K562 (cell line): ENCODE data around the gene LCN1. TPM values are rescaled to one million over a fixed set of nuclear protein-coding genes. Genes with fewer than 3 reads are reported as not detected.
A peak's percentile ranks its signal among the peaks of the same experiment; 100 is the strongest.
"Not testable (repeated sequence)": the region's sequence is repeated elsewhere in the genome, so short reads cannot be mapped to it uniquely, and the experiment has no call there.

ENCODE experiments used
- ATAC-seq: fragments of 200-7000 bp; cut with Tn5 transposase; 3 replicates; pipeline ENCODE4 v1.9.1; 2020; ENCODE audit warnings: moderate library complexity
- BruUV-seq: library from RNA; stranded (reverse); fragments of 400-500 nt; replicated peaks from 2 replicates; lab custom pipeline; 2021; lab: Mats Ljungman, UMichigan
- CTCF ChIA-PET: fragments of 300-600 bp; formaldehyde crosslinking; extraction: SDS; loops from one replicate; lab custom pipeline; 2021; ENCODE audit warnings: low intra/inter-chr PET ratio; lab: Yijun Ruan, JAX
- POLR2A ChIA-PET: fragments of 300-600, 350-650 bp; sonication (Branson Sonifier 250); formaldehyde crosslinking; extraction: SDS; loops from one replicate; lab custom pipeline; 2021; ENCODE audit warnings: antibody characterized with exemption, inconsistent platforms; lab: Yijun Ruan, JAX
- DNase-seq, 4 experiments: peaks; one replicate each; pipeline versions ENCODE4 v3.0.0 to v3.0.0-alpha.2; 2011 to 2018; ENCODE audit warnings: low spot score in 3 of 4, mixed read lengths in 3 of 4; ENCODE audit errors: extremely low read depth in 1 of 4
- FAIRE-seq: peaks from 2 replicates; lab custom pipeline; 2011; peaks lifted over from hg19 to GRCh38; lab: Jason Lieb, UNC
- H2AFZ ChIP-seq: 2 replicates; pipeline ENCODE4 v1.6.0; 2011; ENCODE audit warnings: low read depth, low read length, control low read depth, inconsistent platforms
- H3K27ac ChIP-seq: fragments of 200-600 bp; 3 replicates; pipeline ENCODE4 v1.8.0; 2011; ENCODE audit warnings: low read depth, mild to moderate bottlenecking, control low read depth, inconsistent platforms, low read length, moderate library complexity, mixed read lengths; ENCODE audit errors: extremely low read depth
- H3K27me3 ChIP-seq, 2 experiments: fragments of 300-600 bp in 1 of 2; 2 replicates in 1 of 2; 3 replicates in 1 of 2; pipeline versions ENCODE4 v1.6.0 to v1.8.0; 2011; ENCODE audit warnings: inconsistent platforms in 2 of 2, low read length in 2 of 2, mild to moderate bottlenecking in 1 of 2, mixed read lengths in 1 of 2, moderate library complexity in 1 of 2; ENCODE audit not compliant: control insufficient read depth in 2 of 2, insufficient read depth in 2 of 2
- H3K36me3 ChIP-seq: fragments of 300-600 bp; 3 replicates; pipeline ENCODE4 v1.8.0; 2011; ENCODE audit warnings: mild to moderate bottlenecking, low read length, inconsistent platforms; ENCODE audit not compliant: control insufficient read depth, insufficient read depth
- H3K4me1 ChIP-seq, 2 experiments: fragments of 200-600 bp in 1 of 2; replicated peaks in 1 of 2; 2 replicates in 1 of 2; 3 replicates in 1 of 2; pipeline versions ENCODE4 v1.5.1 to v1.8.0; 2011; ENCODE audit warnings: inconsistent platforms in 2 of 2, low read length in 2 of 2, mild to moderate bottlenecking in 1 of 2, mixed read lengths in 1 of 2, moderate library complexity in 1 of 2; ENCODE audit not compliant: control insufficient read depth in 2 of 2, insufficient read depth in 2 of 2
- H3K4me2 ChIP-seq: 2 replicates; pipeline ENCODE4 v1.6.1; 2011; ENCODE audit warnings: low read length, control low read depth, inconsistent platforms, mixed read lengths; ENCODE audit not compliant: insufficient read depth
- H3K4me3 ChIP-seq: fragments of 200-600 bp; sonication (generic), shearing (Covaris generic); 2 replicates; pipeline ENCODE4 v1.5.1; 2016; ENCODE audit warnings: control low read depth, inconsistent platforms
- H3K79me2 ChIP-seq: fragments of 200-600 bp; 3 replicates; pipeline ENCODE4 v1.8.0; 2011; ENCODE audit warnings: low read length, inconsistent platforms; ENCODE audit not compliant: control insufficient read depth, insufficient read depth
- H3K9ac ChIP-seq, 2 experiments: 2 replicates each; pipeline versions ENCODE4 v1.6.0 to v1.6.1; 2011; ENCODE audit warnings: low read depth in 2 of 2, low read length in 2 of 2, control low read depth in 1 of 2, inconsistent platforms in 1 of 2, mild to moderate bottlenecking in 1 of 2, mixed read lengths in 1 of 2; ENCODE audit not compliant: insufficient read depth in 1 of 2
- H3K9me1 ChIP-seq: one replicate; pipeline ENCODE4 v1.6.0; 2011; ENCODE audit warnings: inconsistent platforms, mild to moderate bottlenecking, low read length, moderate library complexity; ENCODE audit not compliant: control insufficient read depth, insufficient read depth
- H3K9me3 ChIP-seq: replicated peaks from 2 replicates; pipeline ENCODE4 v1.5.1; 2011; ENCODE audit warnings: low read depth, low read length, inconsistent platforms; ENCODE audit not compliant: control insufficient read depth, insufficient read depth
- H4K20me1 ChIP-seq: replicated peaks from 2 replicates; pipeline ENCODE4 v1.6.1; 2011; ENCODE audit warnings: low read length, inconsistent platforms, mixed read lengths; ENCODE audit not compliant: control insufficient read depth, insufficient read depth
- ATF7 ChIP-seq: fragments of 450-650 bp; IDR thresholded peaks from 2 replicates; pipeline ENCODE4 v1.7.1; 2014; ENCODE audit warnings: mild to moderate bottlenecking, moderate library complexity
- HDGF ChIP-seq: fragments of 450-650 bp; IDR thresholded peaks from 2 replicates; pipeline ENCODE4 v1.6.1; 2016
- KDM2B ChIP-seq: fragments of 250-450 bp; sonication (Bioruptor Pico); IDR thresholded peaks from 2 replicates; pipeline ENCODE4 v1.8.0; 2021; ENCODE audit warnings: mild to moderate bottlenecking, moderate library complexity
- SIN3B ChIP-seq: fragments of 450-650 bp; IDR thresholded peaks from 2 replicates; pipeline ENCODE4 v1.6.1; 2017; ENCODE audit warnings: low read depth, mild to moderate bottlenecking, moderate library complexity
- SRSF7 ChIP-seq: fragments of 200-400 bp; formaldehyde crosslinking; optimal IDR thresholded peaks from 2 replicates; pipeline ENCODE3; 2017; ENCODE audit warnings: mild to moderate bottlenecking, low read depth, low read length
- TAF9B ChIP-seq: fragments of 450-650 bp; IDR thresholded peaks from 2 replicates; pipeline ENCODE4 v1.6.1; 2018; ENCODE audit warnings: mild to moderate bottlenecking; ENCODE audit not compliant: partially characterized antibody
- ZNF124 ChIP-seq: sonication (generic); formaldehyde crosslinking; IDR thresholded peaks from 2 replicates; pipeline ENCODE4 v1.8.1; 2022; ENCODE audit warnings: missing genetic modification reagents
- WGBS: fragments of 100-300 bp; shearing (Covaris generic); methylation state at CpG from one replicate; pipeline ENCODE4 v1.1.6; 2016; ENCODE audit warnings: low coverage, mixed read lengths; ENCODE audit not compliant: insufficient coverage; ENCODE audit errors: missing lambda C conversion rate; 5-methylcytosine and 5-hydroxymethylcytosine counted together
- in situ Hi-C: fragments of 300-500 bp; cut with MboI; formaldehyde crosslinking; loops from 4 replicates; pipeline ENCODE4 v1.15.0; 2018; ENCODE audit warnings: inconsistent platforms, mixed read lengths
- intact Hi-C: fragments of 100-400 bp; cut with micrococcal nuclease; formaldehyde crosslinking; loops from 2 replicates; pipeline ENCODE4 v1.14.2; 2022
- polyA plus RNA-seq, 8 experiments: library from polyadenylated mRNA; depleted of rRNA in 4 of 8; stranded (reverse) in 5 of 8; unstranded in 3 of 8; fragments of >200 nt; fragmentation: Nextera tagmentation in 2 of 8; fragmentation: Illumina TruSeq in 1 of 8; extraction: Ambion mirVana in 2 of 8; extraction: Trizol in 1 of 8; gene quantifications; 2 replicates each; pipeline versions ENCODE4 v1.2.1 to v1.2.3, GENCODE V29; 2011 to 2014; ENCODE audit warnings: inconsistent platforms in 1 of 8, missing spikeins in 1 of 8
- total RNA-seq, 7 experiments: library from RNA; depleted of rRNA in 6 of 7; stranded (reverse); fragments of >200 nt in 6 of 7; fragmentation: Illumina TruSeq in 2 of 7; extraction: Trizol in 2 of 7; gene quantifications; 2 replicates each; pipeline versions ENCODE4 v1.2.1 to v1.2.3, GENCODE V29; 2011 to 2021; ENCODE audit warnings: low replicate concordance in 1 of 7

The LCN1 gene
- total and polyA plus RNA-seq, 9 of the 15 experiments (the other 6 are each of a cell fraction or from before 2014, with no cell fraction given) = not detected

DNA sequence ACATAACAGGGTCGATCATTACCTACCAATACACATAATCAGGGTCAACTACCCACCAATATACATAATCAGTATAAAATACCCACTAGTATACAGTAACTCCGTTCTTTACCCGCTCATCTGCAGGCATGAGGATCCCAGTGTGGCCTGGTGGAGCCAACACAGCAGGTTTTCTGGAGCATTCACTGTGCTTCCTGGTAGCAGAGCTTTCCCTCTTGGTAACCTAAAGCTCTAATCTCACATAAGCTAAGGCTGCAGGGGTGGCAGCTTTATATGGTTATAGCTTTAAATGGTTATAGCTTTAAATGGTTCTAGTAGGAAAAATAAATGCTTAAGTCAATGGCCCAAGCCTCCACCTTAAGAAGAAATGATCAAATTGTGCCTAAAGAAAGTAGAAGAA lies 11.9 kb downstream of the LCN1 start (continued):
- no peak for TF ChIP-seq SIN3B

DNA sequence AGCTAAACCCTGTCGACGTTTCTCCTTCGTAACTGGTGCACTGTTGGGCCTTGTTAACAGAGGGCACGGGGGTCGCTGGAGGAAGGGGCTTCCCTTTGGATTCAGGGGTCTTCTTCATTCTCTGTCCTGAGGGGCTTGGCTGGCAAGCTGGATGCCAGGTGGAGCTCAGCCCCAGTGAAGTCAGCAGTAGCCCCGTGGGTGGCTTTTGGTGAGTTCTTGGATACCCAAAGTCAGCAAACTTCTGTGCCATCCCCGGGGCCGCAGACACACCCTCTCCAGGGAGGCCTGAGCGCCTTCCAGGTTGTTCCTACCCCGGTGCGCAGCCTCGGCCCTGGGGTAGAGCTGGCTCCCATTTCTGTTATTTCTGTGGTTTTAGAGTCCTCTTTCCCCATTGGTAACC lies 12.4 kb downstream of the LCN1 start:
- ATAC-seq (peak; percentile 31; the same call in 1 of the 3 replicates), DNase-seq (no peak), FAIRE-seq (no peak)
- Histone ChIP-seq H3K4me1 (no peaks in the 10 kb centered on the region), H3K4me2 (no peak overlapping the region), H3K9ac (no peak overlapping the region), H3K27ac (no peak overlapping the region), H3K4me3 (no peak overlapping the region), H3K9me3 (no peaks in the 10 kb centered on the region), H2AFZ (no peak overlapping the region), H3K27me3 (peaks cover 10 to 33% of the 10 kb centered on the region in 2 experiments; a peak in 3 of 5 replicates), H3K36me3 (no peaks in the 10 kb centered on the region), H4K20me1 (no peaks in the 10 kb centered on the region), H3K9me1 (no peaks in the 10 kb centered on the region), H3K79me2 (no peaks in the 10 kb centered on the region)
- POLR2A ChIA-PET = interaction anchor here (0.6 kb wide), 1 partner anchor 33 kb away, joined by 3 read pairs; no protein-coding TSS in a partner anchor
- WGBS = 18% methylated on average over 12 of the region's 12 CpGs
- no TSS peak for BruUV-seq
- CTCF ChIA-PET = no interaction called here
- in situ Hi-C loops (no loop called here), intact Hi-C loops (no loop called here)
- TF ChIP-seq KDM2B (CRISPR knock-in tag) (no peak), SRSF7 (no peak), ZNF124 (CRISPR knock-in tag) (no peak), ATF7 (no peak), HDGF (no peak), TAF9B (no peak)

DNA sequence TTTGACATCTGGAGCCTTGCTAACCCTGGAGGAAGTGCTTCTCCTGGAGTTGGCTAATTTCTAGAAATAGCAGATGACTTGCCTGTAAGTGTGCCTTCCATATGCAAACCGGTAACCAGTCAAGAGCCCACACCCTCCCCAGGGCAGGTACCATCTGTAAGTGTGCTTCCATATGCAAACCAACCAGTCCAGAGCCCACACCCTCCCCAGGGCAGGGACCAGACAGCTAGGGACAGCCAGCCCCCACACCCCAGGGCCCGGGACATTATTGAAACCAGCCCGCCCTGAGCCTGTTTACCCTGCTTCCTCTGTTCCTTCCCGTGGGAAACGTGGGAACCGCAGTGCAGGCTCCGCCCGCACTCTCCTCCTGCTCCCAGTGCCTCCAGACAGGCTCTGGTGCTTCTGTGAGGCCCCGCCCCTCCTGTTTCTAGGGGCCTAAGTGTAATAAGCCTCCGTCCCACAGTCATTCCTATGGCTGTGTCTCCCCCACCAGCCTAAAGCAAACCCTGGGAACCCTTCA lies 13.0 kb downstream of the LCN1 start:
- DNase-seq, intact Hi-C loops, H3K4me3 ChIP-seq, H3K9me3 ChIP-seq, H3K36me3 ChIP-seq, H3K4me2 ChIP-seq, CTCF ChIA-PET, H4K20me1 ChIP-seq, in situ Hi-C loops, H3K4me1 ChIP-seq, H3K27ac ChIP-seq, H3K9ac ChIP-seq, H3K9me1 ChIP-seq, FAIRE-seq, POLR2A ChIA-PET, BruUV-seq, H3K79me2 ChIP-seq, H2AFZ ChIP-seq: not testable (repeated sequence)
- ATAC-seq = peak; percentile 50
- 4% methylated on average over 9 of the region's 10 CpGs for WGBS
- peaks cover 13 to 39% of the 10 kb centered on the region in 2 experiments; a peak in 3 of 5 replicates for H3K27me3 ChIP-seq

DNA sequence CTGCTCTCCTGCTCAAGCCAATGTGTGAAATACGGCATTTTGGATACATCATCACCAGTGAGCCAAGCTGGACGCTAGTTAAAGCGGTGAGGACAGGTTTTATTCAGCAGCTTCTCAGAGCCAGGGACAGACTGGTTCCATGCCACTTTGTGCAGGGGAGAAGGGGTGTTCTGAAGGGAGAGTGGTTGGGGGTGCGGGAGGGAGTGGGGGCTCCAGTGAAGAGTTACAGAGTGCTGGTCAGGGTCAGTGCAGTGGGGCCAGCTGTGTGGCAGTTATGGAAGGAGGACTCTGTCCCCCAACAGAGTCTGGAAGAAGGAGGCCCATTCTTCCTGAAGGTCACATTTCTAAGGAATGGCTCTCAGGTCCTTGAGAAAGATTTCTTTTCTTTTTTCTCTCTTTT lies 13.6 kb downstream of the LCN1 start:
- FAIRE-seq, DNase-seq, H4K20me1 ChIP-seq, POLR2A ChIA-PET, H3K4me1 ChIP-seq, H3K4me2 ChIP-seq, ATAC-seq, H3K9me3 ChIP-seq, H3K9me1 ChIP-seq, in situ Hi-C loops, CTCF ChIA-PET, intact Hi-C loops, BruUV-seq, H3K79me2 ChIP-seq, H3K36me3 ChIP-seq, H2AFZ ChIP-seq, H3K9ac ChIP-seq, H3K4me3 ChIP-seq, H3K27ac ChIP-seq: not testable (repeated sequence)
- WGBS = 17% methylated on average over 4 of the region's 4 CpGs
- peaks cover 13 to 45% of the 10 kb centered on the region in 2 experiments; a peak in 3 of 5 replicates for H3K27me3 ChIP-seq
